NCI-H748 (cell line): ENCODE measurements around the gene EIF4G3.
"Not testable (repeated sequence)": the region's sequence is repeated elsewhere in the genome, so short reads cannot be mapped to it uniquely, and the experiment has no call there.

Source experiments
- DNase-seq: peaks from one replicate; lab custom pipeline; 2025; ENCODE audit not compliant: unreplicated experiment; lab: John Stamatoyannopoulos, UW

Gene EIF4G3

DNA sequence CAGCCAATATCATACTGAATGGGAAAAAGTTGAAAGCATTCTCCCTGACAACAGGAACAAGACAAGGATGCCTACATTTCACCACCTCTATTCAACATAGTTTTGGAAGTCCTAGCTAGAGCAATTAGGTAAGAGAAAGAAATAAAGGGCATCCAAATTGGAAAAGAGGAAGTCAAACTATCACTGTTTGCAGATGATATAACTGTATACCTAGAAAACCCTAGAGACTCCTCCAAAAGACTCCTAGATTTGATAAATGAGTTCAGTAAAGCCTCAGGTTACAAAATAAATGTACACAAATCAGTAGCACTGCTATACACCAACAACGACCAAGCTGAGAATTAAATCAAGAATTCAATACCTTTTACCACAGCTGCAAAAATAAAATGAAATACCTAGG is 218.3 kb downstream of the EIF4G3 start:
- DNase-seq: no peak

- DNase-seq: no peak
Measured at GRCh38 chr1:20956272-20956671, 220.4 kb downstream of the EIF4G3 start.

- DNase-seq: no peak
Measured at GRCh38 chr1:20950679-20951078, 226.0 kb downstream of the EIF4G3 start.

DNA sequence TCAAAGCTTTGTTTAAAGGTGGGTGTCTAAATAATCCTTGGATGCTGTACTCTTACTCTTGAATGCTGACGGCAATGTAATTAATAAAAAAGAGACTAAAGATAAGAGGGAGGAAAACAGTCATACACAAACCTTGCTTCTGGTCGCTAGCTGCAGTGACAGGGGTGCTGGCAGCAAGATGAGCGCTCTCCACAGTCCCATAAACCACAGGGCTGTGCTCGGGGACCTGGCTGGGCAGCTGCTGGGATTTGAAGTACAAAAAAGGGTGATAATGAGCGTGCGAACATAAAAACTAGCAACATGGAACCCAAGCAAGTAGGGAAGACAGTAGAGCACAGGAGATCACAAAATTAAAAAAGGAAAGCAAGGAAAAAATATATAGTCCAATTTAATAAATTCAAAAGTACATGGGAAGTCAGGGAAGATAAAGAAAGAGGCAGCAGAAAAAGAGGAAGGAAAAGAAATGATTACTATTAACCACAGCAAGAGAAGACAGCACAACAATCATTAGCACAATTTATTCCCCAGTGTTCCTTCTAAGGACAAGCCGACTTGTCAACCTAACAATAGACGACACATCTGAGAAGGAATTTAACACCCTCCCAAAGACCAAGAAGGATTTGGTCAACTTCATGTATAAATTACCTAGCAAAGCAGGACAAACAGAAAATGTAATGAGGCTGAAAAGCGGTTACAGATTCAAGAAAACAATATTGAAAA is 226.7 kb downstream of the EIF4G3 start:
- no peak for DNase-seq

DNA sequence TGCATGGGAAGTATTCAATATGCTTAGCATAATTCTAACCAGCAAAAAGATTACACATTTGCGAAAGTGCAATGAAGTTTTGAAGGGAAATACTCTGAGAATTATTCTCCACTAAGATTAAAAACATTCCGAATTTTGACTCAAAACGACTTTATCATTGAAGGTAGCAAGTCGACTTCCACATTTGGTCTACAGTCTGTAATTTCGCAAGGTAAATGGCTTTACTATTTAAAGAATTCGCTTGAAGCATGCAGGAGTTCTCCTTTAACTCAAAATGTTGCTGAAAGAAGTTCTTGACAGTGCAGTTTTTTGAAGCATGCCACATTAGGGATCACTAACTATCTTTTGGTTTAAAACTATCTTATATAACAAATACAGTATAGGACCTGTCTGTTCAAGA is 228.6 kb downstream of the EIF4G3 start:
- no peak for DNase-seq

DNA sequence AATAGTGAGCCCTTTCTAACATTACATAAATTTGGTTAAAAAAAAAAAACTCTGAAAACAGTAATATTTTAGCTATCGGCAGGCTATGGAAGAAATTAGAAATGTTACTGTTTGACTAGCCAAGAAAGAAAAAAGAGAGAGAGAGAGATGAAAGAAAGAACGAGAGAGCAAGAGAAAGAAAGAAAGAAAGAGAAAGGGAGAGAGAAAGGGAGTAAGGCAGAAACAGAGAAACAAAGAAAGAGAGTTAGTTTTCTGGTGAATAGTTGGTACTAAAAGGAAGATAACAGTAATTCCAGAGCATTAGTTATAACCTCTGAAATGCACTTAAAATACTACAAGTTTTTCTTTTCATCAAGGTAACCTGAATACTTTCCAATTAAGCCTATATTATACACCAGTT is 229.3 kb downstream of the EIF4G3 start:
- no peak for DNase-seq

GRCh38 chr1:20936621-20937020 is 240.1 kb downstream of the EIF4G3 start:
- no peak for DNase-seq

GRCh38 chr1:20936216-20936615 is 240.5 kb downstream of the EIF4G3 start:
- DNase-seq: no peak

- no peak for DNase-seq
Measured at GRCh38 chr1:20935717-20936116, 241.0 kb downstream of the EIF4G3 start.

GRCh38 chr1:20932437-20932977 is 244.2 kb downstream of the EIF4G3 start:
- DNase-seq: no peak

GRCh38 chr1:20931930-20932436 is 244.7 kb downstream of the EIF4G3 start:
- no peak for DNase-seq

- DNase-seq: no peak
Measured at GRCh38 chr1:20930427-20930826, 246.3 kb downstream of the EIF4G3 start.

- no peak for DNase-seq
Measured at GRCh38 chr1:20928146-20928545, 248.6 kb downstream of the EIF4G3 start.

DNA sequence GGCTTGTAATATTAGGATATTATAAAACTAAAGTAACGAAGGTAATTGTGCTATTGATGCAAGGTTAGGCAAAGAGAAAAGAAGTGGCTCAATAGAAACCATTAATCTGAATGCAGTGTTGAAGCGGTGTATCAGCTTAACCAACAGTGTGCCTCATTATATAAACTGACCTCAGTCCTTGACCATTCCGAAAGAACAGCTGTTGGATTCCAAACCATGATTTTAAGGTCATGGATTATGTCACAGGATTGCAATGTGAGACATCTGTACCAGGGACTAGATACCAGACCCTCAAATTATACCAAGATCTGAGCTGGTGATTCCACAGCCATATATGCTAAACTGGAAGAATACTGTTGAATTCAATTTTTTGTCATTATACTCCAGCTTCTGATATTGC is 255.4 kb downstream of the EIF4G3 start:
- no peak for DNase-seq

DNA sequence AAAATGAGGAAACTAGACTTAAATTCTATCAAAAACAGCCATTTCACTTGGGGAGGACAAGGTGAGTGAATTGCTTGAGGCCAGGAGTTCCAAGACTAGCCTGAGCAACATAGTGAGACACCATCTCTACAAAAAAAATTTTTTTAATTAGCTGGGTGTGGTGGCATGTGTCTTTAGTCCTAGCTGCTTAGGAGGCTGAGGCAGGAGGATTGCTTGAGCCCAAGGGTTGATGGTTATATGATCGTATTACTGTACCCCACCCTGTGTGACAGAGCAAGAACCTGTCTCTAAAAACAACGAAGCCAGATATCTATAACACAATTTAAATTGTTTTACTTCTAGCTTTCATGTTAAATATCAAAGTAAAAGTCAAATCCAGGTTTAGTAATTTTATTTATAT is 263.5 kb downstream of the EIF4G3 start:
- DNase-seq: no peak

DNA sequence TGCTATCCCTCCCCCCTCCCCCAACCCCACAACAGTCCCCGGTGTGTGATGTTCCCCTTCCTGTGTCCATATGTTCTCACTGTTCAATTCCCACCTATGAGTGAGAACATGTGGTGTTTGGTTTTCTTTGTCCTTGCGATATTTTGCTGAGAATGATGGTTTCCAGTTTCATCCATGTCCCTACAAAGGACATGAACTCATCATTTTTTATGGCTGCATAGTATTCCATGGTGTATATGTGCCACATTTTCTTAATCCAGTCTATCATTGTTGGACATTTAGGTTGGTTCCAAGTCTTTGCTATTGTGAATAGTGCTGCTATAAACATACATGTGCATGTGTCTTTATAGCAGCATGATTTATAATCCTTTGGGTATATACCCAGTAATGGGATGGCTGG is 269.2 kb downstream of the EIF4G3 start:
- DNase-seq: not testable (repeated sequence)

- DNase-seq: no peak
Measured at GRCh38 chr1:20903437-20903836, 273.3 kb downstream of the EIF4G3 start.

GRCh38 chr1:20900056-20900455 is 276.6 kb downstream of the EIF4G3 start:
- no peak for DNase-seq

- DNase-seq: no peak
Measured at GRCh38 chr1:20899154-20899972, 277.3 kb downstream of the EIF4G3 start.

- DNase-seq: peak; percentile 56
Measured at GRCh38 chr1:20896826-20897225, 279.9 kb downstream of the EIF4G3 start.

GRCh38 chr1:20893931-20894330 is 282.8 kb downstream of the EIF4G3 start:
- DNase-seq: no peak

DNA sequence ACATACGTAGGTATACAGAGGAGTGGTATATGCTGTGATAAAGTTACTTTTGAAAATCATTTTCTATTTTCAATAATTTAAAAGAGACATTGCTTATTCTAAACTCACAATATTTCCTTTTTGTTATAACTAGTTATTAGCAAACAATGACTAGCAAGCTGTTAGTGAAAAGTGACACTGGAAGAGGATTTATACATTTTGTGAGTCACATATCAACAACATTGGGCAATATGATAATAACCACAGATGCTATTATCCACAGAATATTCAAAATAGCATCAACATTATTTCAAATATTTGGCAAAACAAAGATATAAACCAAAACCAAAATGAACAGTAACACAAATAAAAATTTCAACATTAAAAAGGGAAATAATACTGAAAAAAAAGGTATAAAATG is 285.6 kb downstream of the EIF4G3 start:
- no peak for DNase-seq
